ENCODE results near the gene SPRED2. TPM values are rescaled to one million over a fixed set of nuclear protein-coding genes. Genes with fewer than 3 reads are reported as not detected.

Gene SPRED2
- total RNA-seq, 4 donors from 2014 or later: 15.6 to 63.0 (median 44.8) TPM

DNA sequence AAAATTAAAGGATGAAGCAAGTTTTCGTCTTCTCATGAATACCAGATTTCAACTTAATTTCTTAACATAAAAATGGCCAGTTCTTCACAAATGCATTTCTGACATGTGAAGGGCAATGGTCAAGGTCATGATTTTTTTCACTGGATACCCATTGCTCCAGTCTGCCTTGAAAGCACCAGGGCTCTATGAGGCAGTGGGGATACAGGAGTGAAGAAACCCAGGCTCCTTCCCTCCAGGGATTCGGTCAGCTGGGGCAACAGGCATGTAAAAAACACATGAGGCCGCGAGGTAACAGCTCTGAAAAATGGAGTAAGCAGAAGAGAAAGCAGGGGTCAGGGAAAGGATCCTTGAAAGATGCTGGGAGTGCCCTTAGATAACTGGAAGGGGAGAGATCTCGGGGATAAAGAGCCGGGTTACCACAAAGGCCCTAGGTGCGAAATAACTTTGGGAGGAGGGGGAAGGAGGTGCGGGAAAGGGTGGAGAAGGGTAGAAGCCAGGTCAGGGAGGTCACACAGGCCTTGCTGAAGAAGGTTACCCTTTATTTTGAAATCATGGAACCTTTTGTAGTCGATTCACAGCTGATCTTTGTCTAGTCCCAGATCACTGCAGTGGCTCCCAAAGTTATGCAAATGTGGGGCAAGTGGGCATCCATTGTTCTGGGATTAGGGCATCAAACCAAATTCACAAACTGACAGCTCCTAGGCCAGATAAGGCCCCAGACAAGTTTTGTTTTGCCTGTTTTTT is 5.2 kb upstream of the SPRED2 start:
- peaks cover 0 to 4% of the 10 kb centered on the region in 2 donors for H3K4me1 ChIP-seq
- H3K36me3 ChIP-seq: no peaks in the 10 kb centered on the region
- no peaks in the 10 kb centered on the region for H3K27me3 ChIP-seq
- peak overlapping the region; percentile 98 to 99 for H3K27ac ChIP-seq
- no peaks in the 10 kb centered on the region for H3K9me3 ChIP-seq
- intact Hi-C loops (cut with DNase I; ENCODE audit: low total_unique reads): no loop called here
- H3K4me3 ChIP-seq: no peak overlapping the region
- TF ChIP-seq, protein P1, sequence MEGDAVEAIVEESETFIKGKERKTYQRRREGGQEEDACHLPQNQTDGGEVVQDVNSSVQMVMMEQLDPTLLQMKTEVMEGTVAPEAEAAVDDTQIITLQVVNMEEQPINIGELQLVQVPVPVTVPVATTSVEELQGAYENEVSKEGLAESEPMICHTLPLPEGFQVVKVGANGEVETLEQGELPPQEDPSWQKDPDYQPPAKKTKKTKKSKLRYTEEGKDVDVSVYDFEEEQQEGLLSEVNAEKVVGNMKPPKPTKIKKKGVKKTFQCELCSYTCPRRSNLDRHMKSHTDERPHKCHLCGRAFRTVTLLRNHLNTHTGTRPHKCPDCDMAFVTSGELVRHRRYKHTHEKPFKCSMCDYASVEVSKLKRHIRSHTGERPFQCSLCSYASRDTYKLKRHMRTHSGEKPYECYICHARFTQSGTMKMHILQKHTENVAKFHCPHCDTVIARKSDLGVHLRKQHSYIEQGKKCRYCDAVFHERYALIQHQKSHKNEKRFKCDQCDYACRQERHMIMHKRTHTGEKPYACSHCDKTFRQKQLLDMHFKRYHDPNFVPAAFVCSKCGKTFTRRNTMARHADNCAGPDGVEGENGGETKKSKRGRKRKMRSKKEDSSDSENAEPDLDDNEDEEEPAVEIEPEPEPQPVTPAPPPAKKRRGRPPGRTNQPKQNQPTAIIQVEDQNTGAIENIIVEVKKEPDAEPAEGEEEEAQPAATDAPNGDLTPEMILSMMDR (IDR thresholded peaks at IDR 0.05): no peak
- TF ChIP-seq POLR2A (IDR thresholded peaks at IDR 0.05): no peak
- DNase-seq: peak in 1 of 2 donors; percentile 20

DNA sequence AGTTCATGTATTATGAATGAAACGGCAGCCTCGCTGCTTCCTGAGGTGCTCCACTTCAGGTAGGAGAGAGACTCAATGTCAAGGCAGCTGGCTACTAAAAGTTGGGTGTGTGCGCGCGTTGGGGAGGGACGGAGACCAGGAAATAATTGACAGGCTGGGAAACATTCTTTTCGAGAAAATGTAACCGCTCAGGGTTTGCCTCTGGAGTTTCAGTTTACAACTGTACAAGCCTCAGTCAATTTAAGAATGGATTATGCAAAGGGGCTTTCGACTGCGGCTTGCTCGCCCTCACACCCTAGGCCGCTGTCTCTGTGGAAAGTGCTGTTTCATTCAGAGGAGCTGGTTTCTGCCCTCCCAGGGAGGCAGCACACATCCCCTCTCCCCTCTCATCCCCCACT is 4.4 kb upstream of the SPRED2 start:
- intact Hi-C loops (cut with DNase I; ENCODE audit: low total_unique reads): no loop called here
- no peaks in the 10 kb centered on the region for H3K27me3 ChIP-seq

DNA sequence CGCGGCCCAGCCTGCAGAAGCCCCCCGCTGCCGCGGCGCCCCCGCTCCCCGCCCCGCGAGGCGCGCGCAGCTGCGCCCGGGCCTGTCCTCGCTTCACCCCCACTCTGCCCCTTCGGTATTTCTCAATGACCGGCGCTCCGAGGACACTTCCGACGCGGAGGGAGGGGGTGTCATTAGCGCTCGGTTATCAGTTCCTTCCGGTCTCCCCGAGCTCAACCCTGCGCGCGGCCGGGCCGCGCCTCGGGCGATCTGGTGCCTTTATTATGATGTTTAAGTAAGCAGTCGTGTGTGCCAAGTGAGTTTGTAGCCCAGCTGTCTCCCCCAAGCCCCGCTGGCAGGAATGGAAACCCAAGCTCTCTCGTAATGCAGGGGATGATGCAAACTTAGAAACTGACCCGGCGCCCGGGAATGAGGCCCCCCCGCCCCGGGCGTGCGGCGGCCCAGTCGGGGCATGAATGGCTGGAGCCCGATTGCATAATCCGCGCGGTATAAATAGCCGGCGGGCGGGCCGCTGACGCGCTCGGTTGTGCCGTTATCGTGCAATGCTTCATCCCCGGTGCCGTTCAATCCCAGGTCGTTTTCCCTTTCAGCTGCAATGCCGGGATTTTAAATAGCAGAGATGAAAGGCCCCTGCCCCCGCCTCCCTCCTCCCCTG is 3.9 kb upstream of the SPRED2 start:
- Histone ChIP-seq H3K27me3 (no peaks in the 10 kb centered on the region), H3K4me1 (peaks cover 0 to 4% of the 10 kb centered on the region in 2 donors), H3K4me3 (peak overlapping the region; percentile 76 to 79), H3K9me3 (no peaks in the 10 kb centered on the region), H3K36me3 (no peaks in the 10 kb centered on the region), H3K27ac (peak overlapping the region; percentile 98 to 99)
- DNase-seq: peak; percentile 94 to 96
- intact Hi-C loops (cut with DNase I; ENCODE audit: low total_unique reads): no loop called here
- TF ChIP-seq, protein P1 (IDR thresholded peaks at IDR 0.05): peak in 1 of 4 experiments; percentile 7
- peak; percentile 55 to 74 for TF ChIP-seq POLR2A (IDR thresholded peaks at IDR 0.05)

More for the DNA sequence above, 4.4 kb upstream of the SPRED2 start:
- TF ChIP-seq POLR2A (IDR thresholded peaks at IDR 0.05): no peak
- TF ChIP-seq, protein P1 (IDR thresholded peaks at IDR 0.05): no peak
- Histone ChIP-seq H3K4me3 (peak overlapping the region; percentile 76 to 79), H3K27ac (peak overlapping the region; percentile 98 to 99), H3K36me3 (no peaks in the 10 kb centered on the region), H3K9me3 (no peaks in the 10 kb centered on the region), H3K4me1 (peaks cover 0 to 4% of the 10 kb centered on the region in 2 donors)
- peak in 1 of 2 donors; percentile 15 for DNase-seq

DNA sequence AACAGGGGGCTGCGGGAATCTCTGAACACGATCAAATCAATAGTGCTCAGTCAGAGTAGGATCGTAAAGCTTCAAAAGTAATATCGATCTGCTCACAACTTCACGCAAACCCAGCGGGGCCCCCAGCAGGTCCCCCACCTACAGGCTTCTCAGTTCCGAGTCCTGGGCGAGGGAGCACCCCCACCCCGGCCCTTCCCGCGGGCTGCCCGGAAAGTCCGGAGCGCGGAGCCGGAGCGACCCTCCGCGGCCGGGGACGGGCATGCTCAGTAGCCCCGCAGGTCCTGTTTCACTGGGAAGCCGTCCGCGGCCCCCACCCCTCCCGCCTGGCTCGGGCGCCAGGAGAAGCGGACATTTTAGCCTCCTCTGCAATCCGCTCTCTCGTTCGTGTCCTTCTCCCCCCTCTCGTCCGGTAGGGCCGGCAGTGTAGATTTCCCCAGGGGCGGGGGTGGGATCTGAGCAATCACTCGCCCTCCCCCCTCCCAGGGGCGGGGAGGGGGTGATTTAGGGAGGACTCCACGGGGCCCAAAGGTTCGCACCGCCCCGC is 3.3 kb upstream of the SPRED2 start:
- no peaks in the 10 kb centered on the region for H3K27me3 ChIP-seq
- peak overlapping the region; percentile 76 to 79 for H3K4me3 ChIP-seq
- H3K27ac ChIP-seq: peak overlapping the region; percentile 98 to 99
- no peaks in the 10 kb centered on the region for H3K9me3 ChIP-seq
- TF ChIP-seq, protein P1 (IDR thresholded peaks at IDR 0.05): peak in 3 of 4 experiments; percentile 4 to 57 (median 35)
- peak in 1 of 2 donors; percentile 78 for TF ChIP-seq POLR2A (IDR thresholded peaks at IDR 0.05)
- no peaks in the 10 kb centered on the region for H3K36me3 ChIP-seq
- intact Hi-C loops (cut with DNase I; ENCODE audit: low total_unique reads): no loop called here
- DNase-seq: peak; percentile 87 to 93
- H3K4me1 ChIP-seq: peaks cover 0 to 4% of the 10 kb centered on the region in 2 donors

All from uterus (tissue), 4 donors.